ENCODE measurements around the gene SUPV3L1.

Gene SUPV3L1

DNA sequence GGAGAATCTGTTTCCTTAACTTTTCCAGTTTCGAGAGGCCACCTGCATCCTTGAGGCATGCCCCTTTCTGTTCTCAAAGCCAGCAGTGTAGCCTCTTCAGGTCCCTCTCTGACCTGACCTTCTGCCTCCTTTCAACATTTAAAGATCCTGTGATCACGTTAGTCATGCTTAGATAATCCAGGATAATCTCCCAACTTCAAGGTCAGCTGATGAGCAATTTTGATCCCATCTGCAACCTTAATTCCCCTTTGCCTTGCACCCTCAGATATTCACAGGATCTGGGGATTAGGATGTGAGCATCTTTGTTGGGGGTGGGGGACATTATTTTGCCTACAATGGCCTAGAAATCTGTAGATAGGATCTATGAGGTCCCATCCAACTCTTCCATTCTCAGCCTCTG, 48.1 kb downstream of the SUPV3L1 start:
- H3K4me3 ChIP-seq (ENCODE audit: low read length), result no peak overlapping the region
- DNase-seq (ENCODE audit: low read depth), result no peak
- TF ChIP-seq, protein P1, sequence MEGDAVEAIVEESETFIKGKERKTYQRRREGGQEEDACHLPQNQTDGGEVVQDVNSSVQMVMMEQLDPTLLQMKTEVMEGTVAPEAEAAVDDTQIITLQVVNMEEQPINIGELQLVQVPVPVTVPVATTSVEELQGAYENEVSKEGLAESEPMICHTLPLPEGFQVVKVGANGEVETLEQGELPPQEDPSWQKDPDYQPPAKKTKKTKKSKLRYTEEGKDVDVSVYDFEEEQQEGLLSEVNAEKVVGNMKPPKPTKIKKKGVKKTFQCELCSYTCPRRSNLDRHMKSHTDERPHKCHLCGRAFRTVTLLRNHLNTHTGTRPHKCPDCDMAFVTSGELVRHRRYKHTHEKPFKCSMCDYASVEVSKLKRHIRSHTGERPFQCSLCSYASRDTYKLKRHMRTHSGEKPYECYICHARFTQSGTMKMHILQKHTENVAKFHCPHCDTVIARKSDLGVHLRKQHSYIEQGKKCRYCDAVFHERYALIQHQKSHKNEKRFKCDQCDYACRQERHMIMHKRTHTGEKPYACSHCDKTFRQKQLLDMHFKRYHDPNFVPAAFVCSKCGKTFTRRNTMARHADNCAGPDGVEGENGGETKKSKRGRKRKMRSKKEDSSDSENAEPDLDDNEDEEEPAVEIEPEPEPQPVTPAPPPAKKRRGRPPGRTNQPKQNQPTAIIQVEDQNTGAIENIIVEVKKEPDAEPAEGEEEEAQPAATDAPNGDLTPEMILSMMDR (IDR thresholded peaks at IDR 0.05; ENCODE audit: insufficient read depth, low read depth, low read length, missing control alignments), result no peak

DNA sequence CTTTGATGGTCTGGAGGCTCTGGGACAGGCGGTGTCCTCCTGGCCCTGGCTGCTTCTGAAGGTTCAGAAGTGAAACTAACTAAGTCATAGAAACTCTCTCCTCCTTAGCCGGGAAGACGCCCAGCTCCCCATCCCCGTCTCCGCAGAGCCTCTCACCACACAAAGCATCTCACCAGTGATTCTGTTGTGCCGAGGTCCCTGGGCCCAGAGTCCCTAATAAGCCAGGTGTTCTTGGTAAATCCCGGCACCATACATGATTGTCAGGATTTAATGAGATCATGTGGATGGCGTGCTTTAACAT, 49.5 kb downstream of the SUPV3L1 start:
- TF ChIP-seq, protein P1 (IDR thresholded peaks at IDR 0.05; ENCODE audit: insufficient read depth, low read depth, low read length, missing control alignments), result no peak
- no peak overlapping the region for H3K4me3 ChIP-seq (ENCODE audit: low read length)
- no peak for DNase-seq (ENCODE audit: low read depth)

DNA sequence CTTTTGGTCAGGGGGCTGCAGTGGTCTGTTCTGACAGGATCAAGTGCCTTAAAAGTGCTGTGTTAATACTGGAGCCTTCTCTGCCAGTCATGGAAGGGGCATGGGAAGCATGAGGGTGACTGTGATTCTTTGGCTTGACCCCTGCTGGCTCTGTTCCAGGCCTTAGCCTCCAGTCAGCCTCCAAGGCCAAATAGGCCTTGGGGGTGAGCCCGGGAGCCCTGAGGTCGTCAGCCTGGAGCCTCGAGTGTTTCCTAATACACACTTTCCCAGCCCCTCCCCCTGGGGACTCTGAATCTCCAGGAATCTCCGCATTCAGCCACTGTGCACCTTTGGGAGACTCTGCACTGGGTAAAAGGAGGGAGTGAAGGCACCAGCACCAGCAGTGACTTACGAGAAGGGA, 50.1 kb downstream of the SUPV3L1 start:
- no peak overlapping the region for H3K4me3 ChIP-seq (ENCODE audit: low read length)
- no peak for DNase-seq (ENCODE audit: low read depth)
- TF ChIP-seq, protein P1 (IDR thresholded peaks at IDR 0.05; ENCODE audit: insufficient read depth, low read depth, low read length, missing control alignments), result no peak

DNA sequence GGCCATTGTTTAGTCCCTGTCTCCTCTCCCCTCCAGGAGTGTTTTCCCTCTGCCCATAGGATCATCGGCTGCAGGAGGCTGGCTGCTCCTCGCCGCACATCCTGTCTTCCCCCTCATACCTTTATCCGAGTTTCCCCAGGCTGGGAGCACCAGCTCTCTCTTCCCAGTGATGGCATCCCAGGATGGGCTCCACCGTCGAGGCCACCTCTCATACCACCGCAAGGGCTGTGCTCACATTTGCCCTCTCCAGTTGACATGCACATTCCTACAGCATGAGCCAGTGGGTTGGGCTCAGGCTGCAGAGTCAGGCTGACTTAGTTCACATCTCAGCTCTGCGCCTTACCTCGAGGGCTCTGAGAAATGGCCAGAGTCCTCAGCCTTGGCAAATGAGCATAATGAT, 52.2 kb downstream of the SUPV3L1 start:
- DNase-seq (ENCODE audit: low read depth), result peak; percentile 91
- TF ChIP-seq, protein P1 (IDR thresholded peaks at IDR 0.05; ENCODE audit: insufficient read depth, low read depth, low read length, missing control alignments), result peak; percentile 20
- no peak overlapping the region for H3K4me3 ChIP-seq (ENCODE audit: low read length)

DNA sequence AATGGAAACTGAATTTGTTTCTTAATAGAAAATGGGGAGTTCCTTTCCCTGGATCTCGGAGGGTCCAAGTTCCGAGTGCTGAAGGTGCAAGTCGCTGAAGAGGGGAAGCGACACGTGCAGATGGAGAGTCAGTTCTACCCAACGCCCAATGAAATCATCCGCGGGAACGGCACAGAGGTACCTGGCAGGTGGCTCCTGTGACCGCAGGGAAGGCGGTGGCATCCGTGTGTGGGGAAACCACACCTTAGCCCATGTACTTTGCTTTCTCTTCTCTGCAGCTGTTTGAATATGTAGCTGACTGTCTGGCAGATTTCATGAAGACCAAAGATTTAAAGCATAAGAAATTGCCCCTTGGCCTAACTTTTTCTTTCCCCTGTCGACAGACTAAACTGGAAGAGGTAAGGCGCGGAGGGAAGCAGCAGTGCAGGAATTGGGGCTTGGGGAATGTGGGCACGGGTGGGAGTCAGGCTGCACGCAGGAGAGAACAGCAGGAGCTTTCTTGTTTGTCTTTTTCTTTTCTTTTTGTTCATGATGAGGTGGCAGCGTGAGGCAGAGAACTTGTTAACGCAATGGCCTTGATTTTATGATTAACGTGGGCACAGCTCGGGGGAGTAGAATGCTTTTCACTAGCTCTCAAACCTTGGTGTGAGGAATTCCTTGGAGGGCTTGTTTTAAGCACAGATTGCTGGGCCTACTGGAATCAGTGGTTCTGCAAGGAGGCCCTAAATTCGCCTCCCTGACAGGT, 52.9 kb downstream of the SUPV3L1 start:
- no peak for DNase-seq (ENCODE audit: low read depth)
- TF ChIP-seq, protein P1 (IDR thresholded peaks at IDR 0.05; ENCODE audit: insufficient read depth, low read depth, low read length, missing control alignments), result no peak
- H3K4me3 ChIP-seq (ENCODE audit: low read length), result no peak overlapping the region

DNA sequence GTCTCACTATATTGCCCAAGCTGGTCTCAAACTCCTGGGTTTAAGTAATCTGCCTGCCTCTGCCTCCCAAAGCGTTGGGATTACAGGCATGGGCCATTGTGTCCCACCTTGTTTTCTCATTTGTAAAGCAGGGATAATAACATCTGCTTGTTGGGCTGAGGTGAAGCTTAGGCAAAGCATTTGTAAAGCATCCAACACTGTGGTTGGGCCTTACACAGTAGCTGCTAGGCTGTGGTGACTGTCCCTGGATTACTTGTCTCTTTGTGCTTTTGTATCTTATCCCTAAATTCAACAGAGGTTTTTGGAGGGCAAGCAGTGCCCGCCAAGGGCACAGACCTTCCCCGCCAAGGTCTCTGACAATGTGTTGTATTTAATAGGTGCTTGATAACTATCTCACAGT, 54.4 kb downstream of the SUPV3L1 start:
- TF ChIP-seq, protein P1 (IDR thresholded peaks at IDR 0.05; ENCODE audit: insufficient read depth, low read depth, low read length, missing control alignments), result no peak
- no peak for DNase-seq (ENCODE audit: low read depth)
- H3K4me3 ChIP-seq (ENCODE audit: low read length), result no peak overlapping the region

DNA sequence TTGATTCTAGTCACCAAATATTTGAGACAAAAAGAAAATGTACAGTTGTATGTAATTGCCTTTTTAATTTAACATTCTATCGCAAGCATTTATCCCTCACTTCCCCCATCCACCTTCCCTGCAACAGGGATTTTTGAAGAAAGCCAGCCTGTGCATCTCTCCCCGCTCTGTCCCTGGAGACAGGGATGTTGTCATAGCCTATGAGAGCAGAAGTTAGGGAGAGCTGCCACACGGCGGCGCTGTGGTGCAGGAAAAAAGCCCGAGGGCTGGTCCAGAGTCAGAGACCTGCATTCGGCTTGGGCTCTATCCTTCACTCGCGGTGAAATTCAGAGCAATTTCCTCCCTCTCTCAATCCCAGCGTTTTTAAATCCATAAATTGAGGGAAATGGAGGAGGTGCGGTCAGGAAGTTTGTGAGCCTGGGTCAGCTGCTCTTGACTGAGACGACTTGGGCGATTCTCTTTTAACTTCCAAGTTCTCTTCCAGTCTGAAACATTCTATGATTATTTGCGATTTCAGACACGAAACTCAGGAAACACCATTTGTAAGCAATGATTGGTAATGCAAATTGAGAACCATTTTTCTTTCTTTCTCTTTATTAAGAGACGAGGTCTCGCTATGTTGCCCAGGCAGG, 57.6 kb downstream of the SUPV3L1 start:
- peak; percentile 76 for DNase-seq (ENCODE audit: low read depth)
- H3K4me3 ChIP-seq (ENCODE audit: low read length), result no peak overlapping the region
- TF ChIP-seq, protein P1 (IDR thresholded peaks at IDR 0.05; ENCODE audit: insufficient read depth, low read depth, low read length, missing control alignments), result peak; percentile 94
